ENCODE data around the gene VGLL2.
"Not testable (repeated sequence)": the region's sequence is repeated elsewhere in the genome, so short reads cannot be mapped to it uniquely, and the experiment has no call there.

VGLL2 gene

GRCh38 chr6:117265410-117266256 lies at the start of gene VGLL2:
Gene VGLL2, plus strand, starts transcription at chr6:117265558. Its CDS starts 206 bp downstream, at chr6:117265764.
- peak; percentile 81 for DNase-seq (ENCODE audit: low spot score)

GRCh38 chr6:117222861-117223260 lies 42.5 kb upstream of the VGLL2 start:
- DNase-seq (ENCODE audit: low spot score) = no peak

GRCh38 chr6:117226778-117227177 lies 38.6 kb upstream of the VGLL2 start:
- peak; percentile 20 for DNase-seq (ENCODE audit: low spot score)

- DNase-seq (ENCODE audit: low spot score) = no peak
Measured at GRCh38 chr6:117227245-117227962, 38.0 kb upstream of the VGLL2 start.

GRCh38 chr6:117228202-117228601 lies 37.2 kb upstream of the VGLL2 start:
- DNase-seq (ENCODE audit: low spot score) = no peak

GRCh38 chr6:117229870-117230269 lies 35.5 kb upstream of the VGLL2 start:
- DNase-seq (ENCODE audit: low spot score) = no peak

GRCh38 chr6:117231466-117231865 lies 33.9 kb upstream of the VGLL2 start:
- no peak for DNase-seq (ENCODE audit: low spot score)

GRCh38 chr6:117232196-117232595 lies 33.2 kb upstream of the VGLL2 start:
- no peak for DNase-seq (ENCODE audit: low spot score)

- DNase-seq (ENCODE audit: low spot score) = no peak
Measured at GRCh38 chr6:117233145-117233544, 32.2 kb upstream of the VGLL2 start.

GRCh38 chr6:117237561-117237960 lies 27.8 kb upstream of the VGLL2 start:
- DNase-seq (ENCODE audit: low spot score) = no peak

- not testable (repeated sequence) for DNase-seq (ENCODE audit: low spot score)
Measured at GRCh38 chr6:117244571-117244970, 20.8 kb upstream of the VGLL2 start.

GRCh38 chr6:117244979-117245378 lies 20.4 kb upstream of the VGLL2 start:
- not testable (repeated sequence) for DNase-seq (ENCODE audit: low spot score)

- no peak for DNase-seq (ENCODE audit: low spot score)
Measured at GRCh38 chr6:117253785-117254184, 11.6 kb upstream of the VGLL2 start.

- no peak for DNase-seq (ENCODE audit: low spot score)
Measured at GRCh38 chr6:117262799-117263198, 2.6 kb upstream of the VGLL2 start.

- no peak for DNase-seq (ENCODE audit: low spot score)
Measured at GRCh38 chr6:117263353-117263927, 1.9 kb upstream of the VGLL2 start.

- DNase-seq (ENCODE audit: low spot score) = no peak
Measured at GRCh38 chr6:117264369-117264691, 1.0 kb upstream of the VGLL2 start.

- DNase-seq (ENCODE audit: low spot score) = peak; percentile 51
Measured at GRCh38 chr6:117264692-117265409, 507 bp upstream of the VGLL2 start.

GRCh38 chr6:117266257-117267053 lies 1.1 kb downstream of the VGLL2 start:
- DNase-seq (ENCODE audit: low spot score) = no peak

- DNase-seq (ENCODE audit: low spot score) = no peak
Measured at GRCh38 chr6:117267054-117267347, 1.6 kb downstream of the VGLL2 start.

GRCh38 chr6:117267766-117268534 lies 2.6 kb downstream of the VGLL2 start:
- DNase-seq (ENCODE audit: low spot score) = peak; percentile 79

GRCh38 chr6:117268924-117269323 lies 3.6 kb downstream of the VGLL2 start:
- no peak for DNase-seq (ENCODE audit: low spot score)

Measured in HuH-7.5 (cell line).